Stimulated activated CD8-positive, alpha-beta memory T cell treated with anti-CD3 and anti-CD28 coated beads, Interleukin-12 subunit alpha, Interleukin-12 subunit beta, amount 100 ng/mL, for 24 hours (primary cell): ENCODE measurements around the gene CD86.
"Not testable (repeated sequence)": the region's sequence is repeated elsewhere in the genome, so short reads cannot be mapped to it uniquely, and the experiment has no call there.

Experiments used
- DNase-seq: peaks from one replicate; pipeline ENCODE4 v3.0.0-alpha.2; 2020; ENCODE audit errors: extremely low read depth

Gene CD86

DNA sequence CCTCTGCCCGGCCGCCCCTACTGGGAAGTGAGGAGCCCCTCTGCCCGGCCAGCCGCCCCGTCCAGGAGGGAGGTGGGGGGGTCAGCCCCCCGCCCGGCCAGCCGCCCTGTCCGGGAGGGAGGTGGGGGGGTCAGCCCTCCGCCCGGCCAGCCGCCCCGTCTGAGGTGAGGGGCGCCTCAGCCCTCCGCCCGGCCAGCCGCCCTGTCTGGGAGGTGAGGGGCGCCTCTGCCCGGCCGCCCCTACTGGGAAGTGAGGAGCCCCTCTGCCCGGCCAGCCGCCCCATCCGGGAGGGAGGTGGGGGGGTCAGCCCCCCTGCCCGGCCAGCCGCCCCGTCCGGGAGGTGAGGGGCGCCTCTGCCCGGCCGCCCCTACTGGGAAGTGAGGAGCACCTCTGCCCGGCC, 109.8 kb downstream of the CD86 start:
- DNase-seq, result not testable (repeated sequence)

DNA sequence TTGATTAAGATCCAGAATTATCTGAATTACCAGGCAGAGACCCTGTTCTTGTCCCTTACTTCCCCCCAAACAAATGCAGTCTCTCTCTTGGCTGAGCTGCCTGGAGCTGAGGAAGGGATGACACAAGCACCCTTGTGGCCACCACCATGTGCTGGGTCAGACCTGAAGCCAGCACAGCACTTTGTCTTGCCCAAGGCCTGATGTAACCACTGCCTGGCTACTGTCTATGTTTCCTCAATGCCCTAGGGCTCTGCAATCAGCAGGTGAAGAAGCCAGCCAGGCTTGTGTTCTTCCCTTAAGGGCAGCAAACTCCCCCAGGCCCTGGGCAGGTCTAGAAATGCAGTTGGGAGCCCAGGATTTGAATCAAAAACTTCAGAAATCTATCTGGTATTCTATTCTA, 112.5 kb downstream of the CD86 start:
- DNase-seq, result no peak

DNA sequence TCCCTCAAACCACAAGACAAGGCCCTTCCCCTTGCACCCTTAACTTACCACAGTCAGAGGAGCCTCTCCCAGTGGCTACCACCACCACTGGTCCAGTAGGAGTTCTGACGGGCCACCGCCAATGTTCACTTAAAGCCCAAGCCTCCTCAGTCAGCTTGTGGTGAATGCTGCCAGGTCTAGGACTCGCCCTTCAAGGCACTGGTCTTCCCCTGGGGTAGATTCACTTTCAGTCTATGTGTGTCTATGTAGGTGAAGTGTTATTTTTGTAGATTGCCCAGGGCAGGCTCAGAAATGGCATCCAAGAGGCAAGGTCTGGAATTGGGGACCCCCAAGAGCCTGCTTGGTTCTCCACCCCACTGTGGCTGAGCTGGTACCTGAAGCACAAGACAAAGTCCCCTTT, 112.9 kb downstream of the CD86 start:
- DNase-seq, result no peak

DNA sequence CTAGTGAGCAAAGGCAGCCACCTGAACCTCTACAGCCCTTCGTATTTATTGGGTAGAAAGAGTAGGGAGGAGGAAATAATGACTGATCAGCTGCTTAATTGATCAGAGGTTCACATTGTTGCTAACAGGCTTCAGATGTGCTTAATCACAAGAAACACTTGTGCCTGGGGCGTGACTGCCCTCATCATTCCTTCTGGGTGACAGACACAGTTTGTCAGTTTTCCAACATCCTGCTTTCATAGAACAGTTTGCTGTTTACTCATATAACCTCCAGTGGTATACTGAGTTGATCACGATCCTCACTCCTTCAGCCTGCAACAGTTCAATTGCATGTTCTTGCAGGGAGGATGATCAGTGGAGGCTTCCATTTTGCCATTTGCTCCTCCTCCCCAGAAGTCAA, 114.7 kb downstream of the CD86 start:
- no peak for DNase-seq
